IMR-90 (cell line): ENCODE measurements around the gene CHCT1. TPM values are rescaled to one million over a fixed set of nuclear protein-coding genes. Genes with fewer than 3 reads are reported as not detected.
"Not testable (repeated sequence)": the region's sequence is repeated elsewhere in the genome, so short reads cannot be mapped to it uniquely, and the experiment has no call there.

Experiments
- ATAC-seq: fragments of 200-7000 bp; cut with Tn5 transposase; 2 replicates; pipeline ENCODE4 v1.9.1; 2020; ENCODE audit warnings: low read depth, mild to moderate bottlenecking, moderate library complexity
- BruUV-seq: library from RNA; stranded (reverse); fragments of 400-500 nt; replicated peaks from 2 replicates; lab custom pipeline; 2021; lab: Mats Ljungman, UMichigan
- CTCF ChIA-PET: fragments of 300-600 bp; formaldehyde crosslinking; extraction: SDS; loops from one replicate; lab custom pipeline; 2021; ENCODE audit warnings: antibody characterized with exemption; lab: Yijun Ruan, JAX
- POLR2A ChIA-PET: fragments of 300-600 bp; sonication (Branson Sonifier 250); formaldehyde crosslinking; loops from one replicate; lab custom pipeline; 2022; ENCODE audit warnings: antibody characterized with exemption; ENCODE audit not compliant: unreplicated experiment; lab: Charles Lee
- DNase-seq: peaks from one replicate; pipeline ENCODE4 v3.0.0; 2013
- H2AFZ ChIP-seq: replicated peaks from 2 replicates; pipeline ENCODE3; 2013; ENCODE audit warnings: low read length, mild to moderate bottlenecking; ENCODE audit not compliant: poor library complexity
- H2AK5ac ChIP-seq: 2 replicates; pipeline ENCODE4 v1.6.1; 2013; ENCODE audit warnings: low read depth, low read length, inconsistent platforms
- H2AK9ac ChIP-seq: replicated peaks from 2 replicates; pipeline ENCODE3; 2013; ENCODE audit warnings: mild to moderate bottlenecking, low read depth, low read length, moderate library complexity; ENCODE audit not compliant: poor library complexity
- H2BK120ac ChIP-seq: 2 replicates; pipeline ENCODE4 v1.6.1; 2013; ENCODE audit warnings: low read depth, low read length, inconsistent platforms
- H2BK15ac ChIP-seq: 3 replicates; pipeline ENCODE4 v1.6.1; 2013; ENCODE audit warnings: low read depth, low read length, inconsistent platforms
- H2BK20ac ChIP-seq: 2 replicates; pipeline ENCODE4 v1.6.1; 2013; ENCODE audit warnings: low read depth, mild to moderate bottlenecking, inconsistent platforms, low read length, moderate library complexity
- H2BK5ac ChIP-seq: 2 replicates; pipeline ENCODE4 v1.6.1; 2013; ENCODE audit warnings: mild to moderate bottlenecking, low read depth, low read length, inconsistent platforms; ENCODE audit not compliant: poor library complexity, severe bottlenecking
- H3K14ac ChIP-seq: replicated peaks from 2 replicates; pipeline ENCODE4 v1.6.1; 2013; ENCODE audit warnings: low read depth, low read length, inconsistent platforms
- H3K18ac ChIP-seq: 2 replicates; pipeline ENCODE4 v1.6.1; 2013; ENCODE audit warnings: low read depth, low read length, control low read depth
- H3K23ac ChIP-seq: 2 replicates; pipeline ENCODE4 v1.6.1; 2013; ENCODE audit warnings: low read depth, low read length, inconsistent platforms
- H3K27ac ChIP-seq: 2 replicates; pipeline ENCODE4 v1.5.1; 2013; ENCODE audit warnings: mild to moderate bottlenecking, control low read depth, low read length; ENCODE audit not compliant: insufficient read depth
- H3K27me3 ChIP-seq: 2 replicates; pipeline ENCODE4 v1.6.1; 2013; ENCODE audit warnings: low read length; ENCODE audit not compliant: control insufficient read depth, insufficient read depth
- H3K36me3 ChIP-seq: 2 replicates; pipeline ENCODE4 v1.6.1; 2013; ENCODE audit warnings: low read length, mixed read lengths; ENCODE audit not compliant: control insufficient read depth, insufficient read depth
- H3K4ac ChIP-seq: 2 replicates; pipeline ENCODE4 v1.6.1; 2013; ENCODE audit warnings: low read depth, low read length, inconsistent platforms
- H3K4me1 ChIP-seq: 2 replicates; pipeline ENCODE4 v1.6.1; 2013; ENCODE audit warnings: low read length, mixed read lengths; ENCODE audit not compliant: control insufficient read depth, insufficient read depth
- H3K4me2 ChIP-seq: 2 replicates; pipeline ENCODE4 v1.6.1; 2013; ENCODE audit warnings: low read depth, mild to moderate bottlenecking, control low read depth, low read length, moderate library complexity
- H3K4me3 ChIP-seq: 2 replicates; pipeline ENCODE4 v1.5.1; 2013; ENCODE audit warnings: low read depth, mild to moderate bottlenecking, control low read depth, low read length, moderate library complexity; ENCODE audit not compliant: insufficient read depth
- H3K56ac ChIP-seq: 2 replicates; pipeline ENCODE4 v1.6.1; 2013; ENCODE audit warnings: low read length, inconsistent platforms; ENCODE audit not compliant: insufficient read depth; ENCODE audit errors: extremely low read depth
- H3K79me1 ChIP-seq, 2 experiments: 2 replicates each; pipeline ENCODE4 v1.6.1; 2013; ENCODE audit warnings: low read length in 2 of 2, inconsistent platforms in 1 of 2, low read depth in 1 of 2
- H3K9ac ChIP-seq: 2 replicates; pipeline ENCODE4 v1.6.1; 2013; ENCODE audit warnings: low read depth, low read length, control low read depth
- H3K9me1 ChIP-seq: 2 replicates; pipeline ENCODE4 v1.6.1; 2013; ENCODE audit warnings: low read length, inconsistent platforms; ENCODE audit not compliant: insufficient read depth
- H3K9me3 ChIP-seq: 2 replicates; pipeline ENCODE4 v1.6.1; 2013; ENCODE audit warnings: low read length; ENCODE audit not compliant: control insufficient read depth, insufficient read depth
- H4K20me1 ChIP-seq: 2 replicates; pipeline ENCODE4 v1.6.1; 2013; ENCODE audit warnings: low read length, inconsistent platforms; ENCODE audit not compliant: insufficient read depth
- H4K5ac ChIP-seq: 2 replicates; pipeline ENCODE4 v1.6.1; 2013; ENCODE audit warnings: mild to moderate bottlenecking, low read depth, low read length, control low read depth
- H4K8ac ChIP-seq, 2 experiments: 2 replicates each; pipeline ENCODE4 v1.6.1; 2013; ENCODE audit warnings: low read depth in 2 of 2, low read length in 2 of 2, control low read depth in 1 of 2, inconsistent platforms in 1 of 2
- H4K91ac ChIP-seq: 2 replicates; pipeline ENCODE4 v1.6.1; 2013; ENCODE audit warnings: low read depth, low read length, inconsistent platforms; ENCODE audit not compliant: insufficient read depth
- CEBPB ChIP-seq: IDR thresholded peaks from 2 replicates; pipeline ENCODE4 v1.6.1; 2012; ENCODE audit warnings: low read depth, low read length, improper control_type of control experiment
- MAFK ChIP-seq: IDR thresholded peaks from 2 replicates; pipeline ENCODE4 v1.6.1; 2012; ENCODE audit warnings: low read depth, low read length, improper control_type of control experiment
- WGBS, 2 experiments: methylation state at CpG; one replicate each; pipeline versions ENCODE4 v1.1.5 to v1.1.7; 2013; ENCODE audit warnings: missing lambda C conversion rate in 2 of 2; ENCODE audit not compliant: insufficient read length in 1 of 2; ENCODE audit errors: extremely low coverage in 2 of 2; 5-methylcytosine and 5-hydroxymethylcytosine counted together
- dilution Hi-C: fragments of 300-500 bp; cut with HindIII; formaldehyde crosslinking; loops from one replicate; pipeline ENCODE4 v1.14.3; 2018; ENCODE audit warnings: low sequenced_read_pairs; ENCODE audit not compliant: unreplicated experiment
- in situ Hi-C: fragments of 300-500 bp; cut with MboI; formaldehyde crosslinking; loops from 3 replicates; pipeline ENCODE4 v1.14.3; 2019; ENCODE audit warnings: low sequenced_read_pairs, inconsistent platforms, mixed read lengths
- intact Hi-C: fragments of 100-400 bp; cut with micrococcal nuclease; formaldehyde crosslinking; loops from 2 replicates; pipeline ENCODE4 v1.10.0; 2022
- polyA plus RNA-seq, 3 experiments: library from polyadenylated mRNA; depleted of rRNA; stranded (reverse); fragments of >200 nt; gene quantifications; 2 replicates each; pipeline ENCODE4 v1.2.3, GENCODE V29; 2012; ENCODE audit warnings: low replicate concordance in 1 of 3
- total RNA-seq: library from RNA; depleted of rRNA; stranded (reverse); fragments of >200 nt; gene quantifications from 2 replicates; pipeline ENCODE4 v1.2.3, GENCODE V29; 2012

The CHCT1 gene
- total and polyA plus RNA-seq, 2 of the 4 experiments (the other 2 are of a cell fraction): not detected

GRCh38 chr17:60416368-60416925, 5.8 kb upstream of the CHCT1 start:
- in situ Hi-C loops (loop anchor here (25.0 kb wide), 1 partner anchor 279 kb away; the partner anchor contains the start of gene CA4), dilution Hi-C loops (no loop called here), intact Hi-C loops (no loop called here)
- no peaks in the 10 kb centered on the region; the same call in 1 of the 2 replicates for H3K4me1 ChIP-seq
- H3K36me3 ChIP-seq: no peaks in the 10 kb centered on the region
- WGBS, 2 experiments: no CpG with 5 or more reads among the region's 2 CpGs
- no peak overlapping the region for H3K23ac ChIP-seq
- ATAC-seq (no peak), DNase-seq (no peak)
- H4K5ac ChIP-seq: no peak overlapping the region
- TF ChIP-seq MAFK (peak; percentile 32; the same call in 1 of the 2 replicates), CEBPB (no peak)
- H3K9ac ChIP-seq: no peak overlapping the region
- BruUV-seq: no TSS peak
- no peak overlapping the region for H2AFZ ChIP-seq
- no peak overlapping the region for H2BK15ac ChIP-seq
- H2BK120ac ChIP-seq: no peak overlapping the region
- H3K9me3 ChIP-seq: no peaks in the 10 kb centered on the region
- H3K27ac ChIP-seq: no peak overlapping the region
- H3K9me1 ChIP-seq: no peaks in the 10 kb centered on the region
- H3K18ac ChIP-seq: no peak overlapping the region
- peaks cover 2% of the 10 kb centered on the region for H3K27me3 ChIP-seq
- no peak overlapping the region for H4K8ac ChIP-seq
- H4K91ac ChIP-seq: no peak overlapping the region
- H2BK20ac ChIP-seq: no peak overlapping the region
- ChIA-PET CTCF (interaction anchor here (0.6 kb wide), 1 partner anchor 24 kb away, joined by 3 read pairs; the partner anchor contains the start of gene USP32), POLR2A (no interaction called here)
- no peak overlapping the region for H3K4ac ChIP-seq
- H3K14ac ChIP-seq: no peak overlapping the region
- no peaks in the 10 kb centered on the region for H3K79me1 ChIP-seq
- H2AK9ac ChIP-seq: no peak overlapping the region
- H2AK5ac ChIP-seq: no peak overlapping the region
- H3K4me3 ChIP-seq: no peak overlapping the region
- H3K4me2 ChIP-seq: no peak overlapping the region
- no peak overlapping the region for H2BK5ac ChIP-seq
- no peak overlapping the region for H3K56ac ChIP-seq
- H4K20me1 ChIP-seq: no peaks in the 10 kb centered on the region

GRCh38 chr17:60419003-60419402, 3.3 kb upstream of the CHCT1 start:
- H3K4me1 ChIP-seq, H2AFZ ChIP-seq, H4K20me1 ChIP-seq, H3K36me3 ChIP-seq, H3K27me3 ChIP-seq, H3K79me1 ChIP-seq, POLR2A ChIA-PET, H2BK15ac ChIP-seq, H4K8ac ChIP-seq, dilution Hi-C loops, DNase-seq, H2AK5ac ChIP-seq, H3K23ac ChIP-seq, H3K4me2 ChIP-seq, H3K4ac ChIP-seq, H2AK9ac ChIP-seq, H3K14ac ChIP-seq, H3K18ac ChIP-seq, H4K5ac ChIP-seq, BruUV-seq, H3K56ac ChIP-seq, H2BK120ac ChIP-seq, H4K91ac ChIP-seq, H3K9me1 ChIP-seq, intact Hi-C loops, ATAC-seq, H3K9ac ChIP-seq, H3K27ac ChIP-seq, H3K9me3 ChIP-seq, H2BK5ac ChIP-seq, H2BK20ac ChIP-seq, H3K4me3 ChIP-seq: not testable (repeated sequence)
- WGBS, 2 experiments: no CpG with 5 or more reads among the region's 4 CpGs
- CTCF ChIA-PET: interaction anchor here (0.6 kb wide), 1 partner anchor 13 kb away, joined by 4 read pairs; no protein-coding TSS in a partner anchor
- in situ Hi-C loops: loop anchor here (25.0 kb wide), 1 partner anchor 282 kb away; the partner anchor contains the start of gene CA4
